Epidermal melanocyte (primary cell): ENCODE results near the gene DLG4.
"Not testable (repeated sequence)": the region's sequence is repeated elsewhere in the genome, so short reads cannot be mapped to it uniquely, and the experiment has no call there.

Source experiments
- DNase-seq: peaks from one replicate; pipeline ENCODE4 v3.0.0; 2011; ENCODE audit warnings: low spot score; ENCODE audit not compliant: insufficient read length

DLG4 gene

DNA sequence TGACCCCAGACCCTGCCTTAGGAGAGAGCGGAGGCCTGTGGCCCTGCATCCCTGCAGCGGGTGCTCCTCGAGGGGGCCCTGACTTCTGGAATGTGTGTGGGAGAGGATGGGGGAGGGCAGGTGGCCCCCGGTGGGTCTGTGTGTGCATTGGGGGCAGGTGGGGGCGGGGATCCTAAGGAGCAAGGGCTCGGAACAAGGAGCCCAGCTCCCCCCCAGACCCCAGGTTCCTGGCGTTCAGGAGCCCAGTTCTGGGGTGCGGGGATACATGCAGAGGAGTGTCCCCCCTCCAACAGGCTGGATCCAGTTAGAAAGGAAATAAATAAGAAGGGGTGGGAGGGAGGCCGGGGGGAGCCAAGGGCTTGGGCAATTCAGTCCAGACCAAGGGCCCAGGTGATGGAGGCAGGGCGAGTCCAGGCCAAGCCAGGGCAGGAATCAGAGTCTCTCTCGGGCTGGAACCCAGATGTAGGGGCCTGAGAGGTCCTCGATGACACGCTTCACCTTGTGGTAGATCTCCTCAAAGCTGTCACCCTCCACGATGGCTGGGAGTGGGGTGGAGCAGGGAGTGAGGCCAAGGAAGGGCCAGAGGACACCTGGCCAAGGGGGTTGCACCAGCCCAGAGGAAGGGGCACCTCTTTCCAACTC lies 29.2 kb downstream of the DLG4 start:
- no peak for DNase-seq

DNA sequence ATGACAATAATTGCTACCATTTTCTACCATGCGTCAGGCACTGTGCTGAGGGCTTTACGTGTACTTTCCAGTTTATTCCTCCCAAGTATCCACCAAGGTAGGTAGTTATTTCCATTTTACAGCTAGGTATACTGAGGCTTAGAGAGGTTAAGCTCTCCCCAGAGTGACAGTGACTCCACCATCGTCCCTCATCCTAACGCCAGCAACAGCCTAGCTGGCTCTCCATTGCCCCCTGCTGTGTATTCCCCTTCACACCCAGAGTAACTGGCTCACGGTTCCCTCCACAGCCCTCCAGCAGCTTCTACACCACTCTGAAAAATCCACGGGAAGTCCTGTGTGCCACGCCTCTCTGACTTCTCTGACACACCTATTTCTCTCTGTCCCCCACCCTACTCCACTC lies 33.4 kb downstream of the DLG4 start:
- no peak for DNase-seq

DNA sequence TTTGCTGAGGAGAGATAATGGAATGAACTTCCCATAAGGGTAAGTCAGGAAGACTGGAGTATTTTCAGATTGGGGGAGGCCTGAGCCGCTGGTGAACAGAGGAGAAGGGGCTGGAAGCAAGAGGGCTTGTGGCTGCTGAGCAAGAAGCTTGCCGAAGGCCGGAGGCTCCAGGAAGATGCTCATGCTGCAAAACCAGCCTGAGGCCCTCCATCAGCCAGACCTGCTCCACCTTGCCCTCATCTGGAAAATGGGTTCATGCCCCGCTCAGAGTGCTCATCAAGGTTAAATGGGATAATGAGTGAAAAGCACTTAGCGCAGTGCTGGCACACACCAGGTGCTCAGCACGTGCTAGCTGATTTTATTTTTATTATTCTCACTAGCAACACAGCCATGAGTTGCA lies 35.0 kb downstream of the DLG4 start:
- no peak for DNase-seq

DNA sequence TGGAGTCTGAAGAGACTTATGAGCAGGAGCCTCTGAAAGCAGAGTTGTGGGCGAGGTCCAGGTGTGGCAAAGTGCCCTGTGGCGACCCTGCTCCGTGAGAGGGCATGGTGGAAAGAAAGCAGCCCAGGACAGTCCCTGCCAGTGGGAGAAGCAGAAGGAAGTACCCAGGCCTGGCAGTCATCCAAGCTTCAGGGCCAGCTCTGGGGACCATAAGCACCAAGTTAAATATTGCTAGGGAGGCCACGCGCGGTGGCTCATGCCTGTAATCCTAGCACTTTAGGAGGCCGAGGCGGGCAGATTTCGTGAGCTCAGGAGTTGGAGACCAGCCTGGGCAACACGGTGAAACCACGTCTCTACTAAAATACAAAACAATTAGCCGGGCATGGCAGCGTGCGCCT lies 35.5 kb downstream of the DLG4 start:
- DNase-seq = peak; percentile 7

DNA sequence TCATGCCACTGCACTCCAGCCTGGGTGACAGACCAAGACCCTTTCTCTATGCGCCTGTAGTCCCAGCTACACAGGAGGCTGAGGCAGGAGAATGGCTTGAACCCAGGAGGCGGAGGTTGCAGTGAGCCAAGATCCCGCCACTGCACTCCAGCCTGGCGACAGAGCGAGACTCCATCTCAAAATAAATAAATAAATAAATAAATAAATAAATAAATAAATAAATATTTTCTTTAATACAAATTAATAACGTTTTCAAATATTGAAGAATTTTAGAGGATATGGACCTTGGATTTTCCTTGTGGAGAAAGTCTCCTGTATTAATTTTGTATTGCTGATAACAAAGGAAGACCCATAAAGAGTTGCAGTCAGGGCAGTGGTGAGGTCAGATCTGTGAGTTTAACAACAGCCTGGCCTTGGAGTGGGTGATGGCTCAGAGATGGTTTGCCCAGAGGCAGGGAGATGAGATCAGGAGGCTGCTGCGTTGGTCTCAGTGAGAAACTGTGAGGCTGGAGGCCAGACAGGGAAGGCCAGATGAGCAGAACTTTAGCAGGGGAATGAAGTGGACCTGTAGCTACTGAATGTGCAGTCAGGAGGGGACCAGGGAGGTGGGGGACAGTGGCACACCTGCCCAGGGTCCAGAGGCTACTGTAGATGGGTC lies 36.1 kb downstream of the DLG4 start:
- DNase-seq = peak; percentile 14

DNA sequence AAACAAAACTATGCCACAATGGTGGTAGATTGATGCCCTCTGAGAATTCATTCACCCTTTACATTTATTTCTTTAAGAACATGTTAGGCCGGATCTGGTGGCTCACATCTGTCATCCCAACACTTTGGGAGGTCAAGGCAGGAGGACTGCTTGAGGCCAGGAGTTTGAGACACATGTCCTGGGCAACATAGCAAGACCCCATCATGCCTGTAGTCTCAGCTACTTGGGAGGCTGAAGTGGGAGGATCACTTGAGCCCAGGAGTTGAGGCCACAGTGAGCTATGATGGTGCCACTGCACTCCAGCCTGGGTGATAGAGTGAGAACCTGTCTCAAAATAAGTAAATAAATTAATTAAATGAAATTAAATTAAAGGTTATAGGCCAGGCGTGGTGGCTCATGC lies 37.5 kb downstream of the DLG4 start:
- DNase-seq = not testable (repeated sequence)

DNA sequence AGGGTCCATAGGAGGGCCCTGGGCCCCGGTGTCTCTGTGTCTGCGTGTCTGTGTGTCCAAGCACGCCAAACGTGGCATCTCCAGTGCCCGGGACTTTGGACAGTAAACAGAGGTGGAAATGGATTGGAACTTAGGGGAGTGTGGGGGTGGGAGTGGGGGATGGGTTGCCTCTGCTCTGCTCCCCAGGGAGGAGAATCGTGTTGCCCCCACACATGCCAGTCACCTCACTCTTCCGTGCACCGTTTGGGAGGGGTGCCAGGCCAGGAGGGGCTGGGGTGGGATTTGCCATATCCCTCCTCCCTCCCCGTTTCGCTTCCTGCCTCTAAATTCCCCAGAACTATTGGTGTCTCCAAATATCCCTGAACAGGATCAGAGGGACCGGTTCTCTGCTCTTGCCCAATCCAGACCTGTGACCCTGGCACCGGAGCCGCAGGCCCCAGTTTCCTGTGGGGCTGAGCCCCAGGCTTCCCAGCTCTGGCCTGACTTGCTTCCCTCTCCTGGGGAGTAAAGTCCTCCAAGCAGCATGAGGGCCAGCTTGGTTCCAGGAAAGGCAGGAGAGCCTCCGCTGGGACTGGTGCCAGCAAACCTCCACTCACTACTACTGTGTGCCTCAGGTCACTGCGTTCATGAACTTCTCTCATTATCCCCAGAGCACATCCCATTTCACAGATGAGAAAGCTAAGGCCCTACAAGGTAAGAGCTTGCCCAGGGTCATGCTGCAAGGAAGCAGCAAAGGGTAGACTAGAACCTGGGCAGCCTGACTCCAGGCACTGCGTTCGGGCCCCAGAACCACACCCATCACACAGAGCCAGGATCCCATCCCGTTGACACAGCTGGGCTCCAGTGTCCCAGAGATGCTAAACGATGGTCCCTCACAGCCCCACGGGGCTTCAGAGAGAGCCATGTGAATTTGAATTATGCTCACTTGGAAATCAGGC lies 40.0 kb downstream of the DLG4 start, which contains the start of gene ASGR1:
TSS of gene ASGR1 (minus strand) at position 54 of the 938 bp plus-strand sequence. CDS start 807 bp downstream, outside the sequence.
- peak; percentile 10 for DNase-seq

DNA sequence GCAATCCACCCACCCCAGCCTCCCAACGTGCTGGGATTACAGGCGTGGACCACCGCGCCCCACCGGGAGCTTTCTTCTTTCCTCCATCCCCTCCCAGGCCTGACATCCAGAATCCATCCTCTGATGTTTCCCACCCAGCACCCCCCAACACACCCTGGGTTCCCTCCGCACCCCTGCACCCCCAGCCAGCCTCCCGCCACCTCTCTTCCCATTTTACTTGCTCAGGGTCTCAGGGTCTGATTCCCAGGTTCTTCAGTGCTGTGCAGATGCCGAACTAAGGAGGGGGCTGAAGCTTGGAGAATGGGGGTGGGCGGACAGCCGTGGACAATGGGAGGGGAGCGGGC lies 40.7 kb downstream of the DLG4 start:
- DNase-seq = no peak

DNA sequence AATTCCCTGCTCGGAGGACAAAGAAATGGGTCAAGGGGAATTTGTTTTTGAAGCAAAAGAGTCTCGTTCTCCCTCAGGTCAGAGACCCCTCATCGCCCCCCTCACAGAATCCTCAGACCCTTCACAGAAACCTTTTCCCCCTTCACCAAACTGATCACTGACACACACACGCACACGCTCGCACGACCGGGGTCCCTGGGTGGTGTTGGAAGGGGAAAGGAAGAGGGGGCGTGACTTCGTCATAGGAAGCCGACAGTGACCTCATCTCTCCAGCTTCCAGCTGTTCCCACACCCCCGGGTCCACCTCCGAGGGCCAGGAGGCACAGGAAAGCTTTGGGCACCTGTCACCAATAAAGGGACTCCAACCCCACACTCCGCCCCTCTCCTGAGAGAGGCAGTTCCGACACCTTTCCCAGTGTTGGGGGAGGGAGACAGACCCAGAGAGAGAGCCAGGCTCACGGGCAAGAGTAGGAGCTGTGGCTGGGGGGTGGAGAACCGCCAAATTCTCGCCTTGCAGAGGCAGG lies 41.6 kb downstream of the DLG4 start:
- DNase-seq = peak; percentile 6

DNA sequence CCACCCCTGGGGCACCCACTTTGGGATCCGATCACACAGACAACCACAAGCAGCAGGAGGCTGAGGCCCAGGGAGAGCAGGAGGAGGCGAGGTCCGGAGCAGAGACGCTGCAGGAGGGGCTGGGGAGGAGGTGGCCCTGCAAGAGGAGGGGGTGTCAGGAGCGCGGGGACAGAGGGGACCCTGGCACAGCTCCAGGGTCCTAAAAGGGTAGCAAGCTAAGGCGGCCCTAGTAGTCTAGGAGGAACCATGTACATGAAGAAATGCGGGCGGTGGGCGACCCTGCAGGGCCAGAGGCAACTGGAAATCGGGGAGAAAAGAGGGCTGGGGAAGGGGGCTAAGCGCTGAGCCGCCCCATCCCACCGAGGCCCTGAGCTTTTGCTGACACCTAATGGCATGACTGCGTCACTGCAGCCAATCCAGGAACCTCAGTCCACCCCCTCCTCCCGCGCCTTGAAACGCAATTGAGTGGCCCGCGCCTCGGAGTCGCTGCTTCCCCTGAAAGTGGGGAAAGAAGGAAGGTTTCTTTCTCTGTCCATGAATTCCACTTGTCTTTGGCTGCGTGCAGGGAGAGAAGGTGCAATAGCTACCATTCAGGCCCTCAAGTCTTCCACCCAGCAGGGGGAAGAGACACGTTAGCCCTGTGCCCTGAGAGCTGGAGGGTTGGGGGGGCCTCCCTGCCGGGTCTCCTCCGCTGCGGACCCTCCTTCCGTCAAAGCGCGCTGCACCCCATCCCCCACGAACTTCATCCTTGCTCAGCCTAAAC lies 42.3 kb downstream of the DLG4 start:
- peak; percentile 86 for DNase-seq

DNA sequence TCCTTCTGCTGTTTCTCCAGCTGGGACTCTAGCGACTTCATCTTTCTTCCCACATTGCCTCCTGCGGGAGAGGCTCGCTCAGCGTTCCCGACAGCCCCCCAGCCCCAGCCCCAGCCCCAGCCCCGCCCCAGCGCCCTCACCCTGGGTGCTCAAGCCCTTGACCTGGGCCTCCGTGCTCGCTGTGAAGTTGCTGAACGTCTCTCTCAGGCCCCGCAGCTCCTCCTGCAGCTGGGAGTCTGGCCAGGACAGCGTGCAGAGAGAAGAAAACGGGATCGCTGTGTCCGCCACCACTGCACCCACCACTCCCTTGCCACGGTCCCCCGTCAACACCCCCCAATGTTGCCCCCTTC lies 42.8 kb downstream of the DLG4 start:
- DNase-seq = peak; percentile 15

DNA sequence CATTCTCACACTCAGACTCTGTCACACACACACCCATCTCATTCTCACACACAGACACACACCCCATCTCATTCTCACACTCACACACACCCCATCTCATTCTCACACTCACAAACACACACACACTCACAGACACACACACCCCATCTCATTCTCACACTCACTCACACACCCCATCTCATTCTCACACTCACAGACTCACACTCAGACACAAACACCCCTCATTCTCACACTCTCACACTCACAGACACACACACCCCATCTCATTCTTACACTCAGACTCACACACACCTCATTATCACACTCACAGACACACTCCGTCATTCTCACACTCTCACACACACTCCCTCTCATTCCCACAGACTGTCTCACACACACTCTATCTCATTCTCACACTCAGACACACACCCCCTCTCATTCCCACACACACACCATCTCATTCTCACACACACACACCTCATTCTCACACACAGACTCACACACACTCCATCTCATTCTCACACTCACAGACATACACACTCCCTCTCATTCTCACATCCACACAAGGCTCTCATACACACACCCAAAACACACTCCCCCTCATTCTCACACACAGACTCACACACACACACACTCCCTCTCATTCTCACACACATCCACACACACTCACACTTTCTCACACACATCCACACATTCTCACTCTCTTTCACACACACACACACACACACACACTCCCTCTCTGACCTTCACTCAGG lies 43.4 kb downstream of the DLG4 start:
- no peak for DNase-seq

DNA sequence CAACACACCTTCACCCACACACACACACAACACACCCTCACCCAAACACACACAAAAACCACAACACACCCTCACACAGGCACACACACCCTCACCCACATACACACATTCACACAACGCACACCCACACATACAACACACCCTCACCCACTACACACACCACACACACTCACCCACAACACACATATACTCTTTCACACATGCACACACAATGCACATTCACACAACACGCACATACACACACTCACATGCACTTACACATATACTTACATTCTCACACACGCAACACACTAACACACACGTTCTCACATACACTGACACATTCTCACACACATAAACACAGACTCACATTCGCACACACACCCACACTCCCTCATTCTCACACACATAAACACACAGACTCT lies 44.3 kb downstream of the DLG4 start:
- peak; percentile 1 for DNase-seq

DNA sequence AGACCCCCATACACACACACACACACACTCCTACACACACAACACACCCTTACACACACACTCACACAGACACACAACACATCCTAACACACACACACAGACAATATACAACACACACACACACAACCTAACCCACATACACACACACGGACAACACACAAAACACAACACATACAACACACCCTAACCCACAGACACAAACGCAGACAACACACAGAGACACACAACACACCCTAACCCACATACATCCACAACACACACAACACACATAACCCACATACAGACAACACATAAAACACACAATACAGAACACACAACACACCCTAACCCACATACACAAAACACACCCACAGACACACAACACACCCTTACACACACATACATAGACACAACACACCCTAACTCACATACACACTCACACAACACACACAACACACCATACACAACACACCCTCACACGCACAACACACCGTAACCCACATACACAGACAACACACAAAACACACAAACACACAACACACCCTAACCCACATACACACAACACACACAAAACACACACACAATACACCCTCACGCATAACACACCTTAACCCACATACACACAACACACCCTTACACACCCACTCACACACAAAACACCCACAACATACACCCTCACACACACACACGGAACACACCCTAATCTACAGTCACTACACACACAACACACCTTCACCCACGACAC lies 44.9 kb downstream of the DLG4 start:
- peak; percentile 14 for DNase-seq

DNA sequence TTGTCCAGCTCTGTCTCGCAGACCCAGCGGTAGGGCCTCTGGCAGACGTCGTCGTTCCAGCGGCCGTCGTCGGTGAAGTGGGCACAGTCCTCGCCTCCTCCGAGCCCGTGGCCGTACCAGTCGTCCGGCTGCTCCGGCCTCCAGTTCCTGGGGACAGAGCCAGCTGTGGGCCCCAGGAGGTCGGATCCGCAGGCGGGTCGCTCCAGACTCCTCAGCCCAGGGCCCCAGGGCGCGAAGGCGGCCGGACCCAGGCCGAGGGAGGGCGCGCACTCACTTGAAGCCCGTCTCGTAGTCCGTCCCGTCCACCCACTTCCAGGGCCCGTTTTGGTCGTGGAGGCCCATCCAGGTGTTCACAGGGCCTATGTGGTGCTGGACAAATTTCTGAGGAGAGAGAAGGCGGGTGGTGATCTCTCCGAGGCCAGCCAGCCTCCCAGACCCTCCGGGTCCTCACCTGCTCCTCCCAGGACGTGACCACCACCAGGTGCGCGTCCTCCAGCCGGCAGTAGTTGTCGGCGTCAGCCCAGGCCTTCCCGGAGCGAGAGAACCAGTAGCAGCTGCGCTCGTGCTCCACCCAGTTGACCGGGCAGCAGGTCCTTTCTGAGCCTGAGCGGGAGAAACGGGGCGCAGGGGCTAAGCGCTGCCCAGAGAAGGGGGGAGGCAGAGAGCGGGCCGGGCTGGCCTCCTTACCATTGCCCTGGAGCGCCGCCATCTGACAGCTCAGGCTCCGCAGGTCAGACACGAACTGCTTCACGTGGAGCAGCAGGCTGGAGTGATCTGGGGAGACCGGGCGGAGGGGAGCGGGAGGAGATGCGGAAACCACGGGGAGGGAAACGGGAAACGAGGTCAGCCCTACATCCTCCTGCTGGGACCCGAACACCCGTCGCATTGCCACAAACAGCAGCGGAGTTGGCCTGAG lies 45.7 kb downstream of the DLG4 start:
- peak; percentile 16 for DNase-seq

DNA sequence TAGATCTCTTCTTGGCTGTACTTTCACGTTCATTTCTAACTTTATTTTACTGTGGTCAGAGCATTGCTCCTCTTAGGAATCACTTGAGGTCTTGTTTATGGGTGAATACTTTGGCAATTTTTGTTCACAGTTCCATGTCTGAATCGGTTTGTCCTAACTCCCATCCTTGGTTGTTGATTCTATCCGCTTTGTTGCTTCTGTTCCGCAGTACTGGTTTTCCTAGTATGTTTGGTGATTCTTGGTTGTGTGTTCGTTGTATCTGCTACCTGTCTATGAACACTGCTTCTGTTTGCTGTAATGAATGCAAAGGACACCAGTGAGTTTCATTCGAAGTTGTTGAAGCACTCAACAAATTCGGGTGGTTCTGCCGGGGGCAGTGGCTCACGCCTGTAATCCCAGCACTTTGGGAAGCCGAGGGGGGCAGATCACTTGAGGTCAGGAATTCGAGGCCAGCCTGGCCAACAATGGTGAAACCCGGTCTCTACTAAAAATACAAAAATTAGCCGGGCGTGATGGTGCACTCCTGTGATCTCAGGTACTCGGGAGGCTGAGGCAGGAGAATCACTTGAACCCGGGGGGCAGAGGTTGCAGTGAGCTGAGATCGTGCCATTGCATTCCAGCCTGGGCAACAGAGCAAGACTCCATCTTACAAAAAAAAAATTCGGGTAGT lies 47.0 kb downstream of the DLG4 start:
- not testable (repeated sequence) for DNase-seq

DNA sequence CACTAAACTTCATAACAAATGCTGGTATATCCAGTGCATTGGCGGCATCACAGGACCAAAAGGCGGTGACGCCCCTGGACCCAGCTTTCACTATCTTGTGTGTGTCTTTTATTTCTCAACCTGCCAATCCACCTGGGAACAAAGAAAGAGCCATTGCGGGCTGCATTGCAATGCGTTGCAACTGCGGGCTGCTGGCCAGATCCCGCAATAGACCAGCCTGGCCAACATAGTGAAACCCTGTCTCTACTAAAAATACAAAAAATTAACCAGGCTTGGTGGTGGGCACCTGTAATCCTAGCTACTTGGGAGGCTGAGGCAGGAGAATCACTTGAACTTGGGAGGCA lies 50.1 kb downstream of the DLG4 start:
- DNase-seq = not testable (repeated sequence)

DNA sequence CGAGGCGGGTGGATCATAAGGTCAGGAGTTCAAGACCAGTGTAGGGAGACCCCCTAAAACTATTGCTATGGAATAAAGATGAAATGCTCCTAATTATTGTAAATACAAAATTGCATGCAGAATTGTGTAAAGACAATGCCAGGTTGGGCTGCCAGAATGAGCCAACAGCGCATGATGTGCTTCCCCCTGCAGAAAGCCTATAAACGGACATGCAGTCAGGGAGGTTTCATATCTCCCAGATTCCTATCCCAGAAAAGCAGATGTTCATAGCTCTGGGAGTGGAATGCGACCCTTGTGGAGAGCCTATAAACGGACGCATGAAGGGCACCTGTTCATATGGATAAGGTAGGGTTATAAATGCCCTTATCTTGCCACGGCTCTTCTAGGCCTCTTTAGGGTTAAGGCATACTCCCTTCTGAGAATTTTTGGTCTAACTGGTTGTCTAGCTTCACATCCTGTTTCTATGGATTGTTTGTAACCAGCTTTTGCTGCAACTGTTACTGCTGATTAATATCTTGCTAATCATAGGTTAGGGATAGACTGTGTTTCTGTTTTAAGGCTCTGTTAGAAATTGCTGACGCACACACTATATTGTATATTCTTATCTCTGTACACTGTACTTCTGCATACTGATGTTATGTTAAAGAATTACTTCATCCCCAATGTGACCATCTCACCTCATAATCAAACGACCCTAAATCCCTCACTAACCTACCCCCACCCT lies 50.6 kb downstream of the DLG4 start:
- DNase-seq = not testable (repeated sequence)
